IPS-18a (cell line): Measurements from ENCODE around the gene MAP3K7.

Experiments
- H3K27ac ChIP-seq: one replicate; pipeline ENCODE4 v1.5.1; 2013; ENCODE audit warnings: low read length
- H3K27me3 ChIP-seq: one replicate; pipeline ENCODE4 v1.6.1; 2013; ENCODE audit warnings: mild to moderate bottlenecking, low read length; ENCODE audit not compliant: control insufficient read depth, insufficient read depth
- H3K36me3 ChIP-seq: one replicate; pipeline ENCODE4 v1.6.1; 2013; ENCODE audit warnings: low read depth, low read length; ENCODE audit not compliant: control insufficient read depth
- H3K4me1 ChIP-seq: one replicate; pipeline ENCODE4 v1.6.1; 2013; ENCODE audit warnings: low read depth, low read length; ENCODE audit not compliant: control insufficient read depth
- H3K4me3 ChIP-seq: one replicate; pipeline ENCODE4 v1.5.1; 2013; ENCODE audit warnings: low read length
- H3K9ac ChIP-seq: one replicate; pipeline ENCODE4 v1.6.1; 2013; ENCODE audit warnings: mild to moderate bottlenecking, low read length, moderate library complexity
- H3K9me3 ChIP-seq: one replicate; pipeline ENCODE4 v1.6.1; 2013; ENCODE audit warnings: low read depth, low read length; ENCODE audit not compliant: control insufficient read depth

The MAP3K7 gene

GRCh38 chr6:90492798-90493197 lies 94.1 kb downstream of the MAP3K7 start:
- no peak overlapping the region for H3K9ac ChIP-seq
- H3K36me3 ChIP-seq = no peaks in the 10 kb centered on the region
- H3K27me3 ChIP-seq = no peaks in the 10 kb centered on the region
- no peaks in the 10 kb centered on the region for H3K9me3 ChIP-seq
- H3K4me1 ChIP-seq = peaks cover 56% of the 10 kb centered on the region
- H3K27ac ChIP-seq = no peak overlapping the region
- H3K4me3 ChIP-seq = no peak overlapping the region

GRCh38 chr6:90492369-90492768 lies 94.5 kb downstream of the MAP3K7 start:
- H3K9ac ChIP-seq = no peak overlapping the region
- H3K27me3 ChIP-seq = no peaks in the 10 kb centered on the region
- no peaks in the 10 kb centered on the region for H3K9me3 ChIP-seq
- no peaks in the 10 kb centered on the region for H3K36me3 ChIP-seq
- peaks cover 55% of the 10 kb centered on the region for H3K4me1 ChIP-seq
- H3K4me3 ChIP-seq = no peak overlapping the region
- no peak overlapping the region for H3K27ac ChIP-seq

- H3K27ac ChIP-seq = peak overlapping the region; percentile 38
- peaks cover 39% of the 10 kb centered on the region for H3K4me1 ChIP-seq
- no peaks in the 10 kb centered on the region for H3K27me3 ChIP-seq
- no peaks in the 10 kb centered on the region for H3K36me3 ChIP-seq
- no peaks in the 10 kb centered on the region for H3K9me3 ChIP-seq
- H3K4me3 ChIP-seq = no peak overlapping the region
- no peak overlapping the region for H3K9ac ChIP-seq
Observed at GRCh38 chr6:90490030-90490716, 96.7 kb downstream of the MAP3K7 start.

GRCh38 chr6:90488816-90489215 lies 98.1 kb downstream of the MAP3K7 start:
- H3K27me3 ChIP-seq = no peaks in the 10 kb centered on the region

GRCh38 chr6:90485635-90486277 lies 101.1 kb downstream of the MAP3K7 start:
- Histone ChIP-seq H3K27ac (no peak overlapping the region), H3K9ac (no peak overlapping the region), H3K4me1 (peaks cover 29% of the 10 kb centered on the region), H3K27me3 (no peaks in the 10 kb centered on the region), H3K4me3 (no peak overlapping the region), H3K36me3 (no peaks in the 10 kb centered on the region), H3K9me3 (no peaks in the 10 kb centered on the region)

More at GRCh38 chr6:90488816-90489215, 98.1 kb downstream of the MAP3K7 start:
- H3K4me3 ChIP-seq = no peak overlapping the region
- no peak overlapping the region for H3K27ac ChIP-seq
- no peaks in the 10 kb centered on the region for H3K9me3 ChIP-seq
- H3K9ac ChIP-seq = no peak overlapping the region
- peaks cover 39% of the 10 kb centered on the region for H3K4me1 ChIP-seq
- H3K36me3 ChIP-seq = no peaks in the 10 kb centered on the region

- Histone ChIP-seq H3K27me3 (no peaks in the 10 kb centered on the region), H3K27ac (no peak overlapping the region), H3K36me3 (no peaks in the 10 kb centered on the region), H3K9ac (no peak overlapping the region), H3K4me1 (peaks cover 22% of the 10 kb centered on the region), H3K4me3 (no peak overlapping the region), H3K9me3 (no peaks in the 10 kb centered on the region)
Observed at GRCh38 chr6:90484903-90485302, 102.0 kb downstream of the MAP3K7 start.

- H3K27me3 ChIP-seq = no peaks in the 10 kb centered on the region
- H3K9ac ChIP-seq = no peak overlapping the region
- H3K27ac ChIP-seq = no peak overlapping the region
- H3K4me1 ChIP-seq = peaks cover 18% of the 10 kb centered on the region
- H3K9me3 ChIP-seq = no peaks in the 10 kb centered on the region
- H3K4me3 ChIP-seq = peak overlapping the region; percentile 4
- H3K36me3 ChIP-seq = no peaks in the 10 kb centered on the region
Observed at GRCh38 chr6:90484385-90484784, 102.5 kb downstream of the MAP3K7 start.

GRCh38 chr6:90483956-90484355 lies 102.9 kb downstream of the MAP3K7 start:
- H3K27ac ChIP-seq = no peak overlapping the region
- no peaks in the 10 kb centered on the region for H3K36me3 ChIP-seq
- H3K9me3 ChIP-seq = no peaks in the 10 kb centered on the region
- H3K9ac ChIP-seq = no peak overlapping the region
- H3K27me3 ChIP-seq = no peaks in the 10 kb centered on the region
- no peak overlapping the region for H3K4me3 ChIP-seq
- peaks cover 21% of the 10 kb centered on the region for H3K4me1 ChIP-seq

GRCh38 chr6:90483116-90483839 lies 103.6 kb downstream of the MAP3K7 start:
- Histone ChIP-seq H3K4me1 (peaks cover 26% of the 10 kb centered on the region), H3K4me3 (no peak overlapping the region), H3K36me3 (no peaks in the 10 kb centered on the region), H3K27me3 (no peaks in the 10 kb centered on the region), H3K27ac (no peak overlapping the region), H3K9ac (no peak overlapping the region), H3K9me3 (no peaks in the 10 kb centered on the region)

GRCh38 chr6:90480666-90481065 lies 106.2 kb downstream of the MAP3K7 start:
- Histone ChIP-seq H3K27me3 (no peaks in the 10 kb centered on the region), H3K4me1 (peaks cover 27% of the 10 kb centered on the region), H3K4me3 (no peak overlapping the region), H3K27ac (no peak overlapping the region), H3K36me3 (no peaks in the 10 kb centered on the region), H3K9ac (no peak overlapping the region), H3K9me3 (no peaks in the 10 kb centered on the region)

- Histone ChIP-seq H3K4me1 (peaks cover 19% of the 10 kb centered on the region), H3K27me3 (no peaks in the 10 kb centered on the region), H3K27ac (no peak overlapping the region), H3K9me3 (no peaks in the 10 kb centered on the region), H3K9ac (no peak overlapping the region), H3K4me3 (no peak overlapping the region), H3K36me3 (no peaks in the 10 kb centered on the region)
Observed at GRCh38 chr6:90479603-90479926, 107.3 kb downstream of the MAP3K7 start.
